SK-N-SH (cell line): ENCODE data around the gene MAD1L1. TPM values are rescaled to one million over a fixed set of nuclear protein-coding genes. Genes with fewer than 3 reads are reported as not detected.

Experiments used
- CTCF ChIA-PET: fragments of 300-600, 350-600 bp; formaldehyde crosslinking; extraction: SDS; loops from one replicate; lab custom pipeline; 2021; lab: Yijun Ruan, JAX
- POLR2A ChIA-PET: fragments of 350-600 bp; sonication (Branson Sonifier 250); formaldehyde crosslinking; extraction: SDS; loops from one replicate; lab custom pipeline; 2020; ENCODE audit warnings: antibody characterized with exemption, inconsistent platforms; lab: Yijun Ruan, JAX
- DNase-seq: peaks from one replicate; pipeline ENCODE4 v3.0.0; 2012
- H2AFZ ChIP-seq: fragments of 200-600 bp; sonication (generic); 2 replicates; pipeline ENCODE4 v1.8.1; 2016; ENCODE audit warnings: antibody characterized with exemption, mild to moderate bottlenecking, low read depth
- H3F3A ChIP-seq: fragments of 200-600 bp; sonication (generic); replicated peaks from 2 replicates; pipeline ENCODE3; 2016; ENCODE audit warnings: antibody characterized with exemption, mild to moderate bottlenecking; ENCODE audit not compliant: insufficient read depth
- H3K27ac ChIP-seq, 2 experiments: fragments of 200-500 bp in 1 of 2; fragments of 200-600 bp in 1 of 2; sonication (Bioruptor generic) in 1 of 2; sonication (generic), shearing (Covaris generic) in 1 of 2; 2 replicates each; pipeline versions ENCODE4 v1.5.1 to v1.6.1; 2014 to 2016; ENCODE audit warnings: low read depth in 2 of 2, inconsistent platforms in 1 of 2, low read length in 1 of 2, mild to moderate bottlenecking in 1 of 2, mixed read lengths in 1 of 2
- H3K27me3 ChIP-seq: fragments of 200-600 bp; sonication (generic), shearing (Covaris generic); 2 replicates; pipeline ENCODE4 v1.6.1; 2016; ENCODE audit warnings: mixed run types; ENCODE audit not compliant: insufficient read depth
- H3K36me3 ChIP-seq, 2 experiments: fragments of 200-500 bp in 1 of 2; fragments of 200-600 bp in 1 of 2; sonication (Bioruptor generic) in 1 of 2; sonication (generic) in 1 of 2; replicated peaks in 1 of 2; 2 replicates each; pipeline versions ENCODE3 to v1.5.1; 2014 to 2016; ENCODE audit warnings: low read length in 1 of 2, mild to moderate bottlenecking in 1 of 2; ENCODE audit not compliant: insufficient read depth in 2 of 2, control insufficient read depth in 1 of 2
- H3K4me1 ChIP-seq, 2 experiments: fragments of 200-500 bp in 1 of 2; fragments of 200-600 bp in 1 of 2; sonication (Bioruptor generic) in 1 of 2; sonication (generic), shearing (Covaris generic) in 1 of 2; 2 replicates each; pipeline versions ENCODE4 v1.5.1 to v1.6.1; 2014 to 2016; ENCODE audit warnings: low read depth in 1 of 2, low read length in 1 of 2, mixed run types in 1 of 2; ENCODE audit not compliant: insufficient read depth in 2 of 2, control insufficient read depth in 1 of 2
- H3K4me2 ChIP-seq: fragments of 200-600 bp; sonication (generic), shearing (Covaris generic); 2 replicates; pipeline ENCODE4 v1.6.1; 2017; ENCODE audit warnings: mixed run types
- H3K4me3 ChIP-seq, 2 experiments: fragments of 200-500 bp in 1 of 2; fragments of 200-600 bp in 1 of 2; sonication (Bioruptor generic) in 1 of 2; sonication (generic), shearing (Covaris generic) in 1 of 2; 2 replicates each; pipeline versions ENCODE4 v1.5.1 to v1.8.1; 2014 to 2016; ENCODE audit warnings: low read depth in 2 of 2, inconsistent platforms in 1 of 2, low read length in 1 of 2, mild to moderate bottlenecking in 1 of 2, mixed read lengths in 1 of 2, moderate library complexity in 1 of 2
- H3K79me2 ChIP-seq: fragments of 200-600 bp; sonication (generic); 2 replicates; pipeline ENCODE4 v1.8.1; 2017; ENCODE audit warnings: mild to moderate bottlenecking; ENCODE audit not compliant: insufficient read depth
- H3K9ac ChIP-seq: fragments of 200-600 bp; sonication (generic); 2 replicates; pipeline ENCODE4 v1.6.1; 2017; ENCODE audit warnings: mixed run types
- H3K9me2 ChIP-seq: fragments of 200-600 bp; sonication (generic); 2 replicates; pipeline ENCODE4 v1.6.1; 2017; ENCODE audit warnings: mixed run types
- H3K9me3 ChIP-seq: fragments of 200-600 bp; sonication (generic); 2 replicates; pipeline ENCODE4 v1.6.1; 2017; ENCODE audit warnings: mixed run types, mild to moderate bottlenecking, moderate library complexity
- H4K20me1 ChIP-seq: fragments of 200-600 bp; sonication (generic); 2 replicates; pipeline ENCODE4 v1.6.1; 2017; ENCODE audit warnings: mild to moderate bottlenecking, mixed run types; ENCODE audit not compliant: insufficient read depth
- EP300 ChIP-seq, 2 experiments: IDR thresholded peaks; 2 replicates each; pipeline versions ENCODE4 v1.4.0 to v1.6.1; 2012; ENCODE audit warnings: borderline replicate concordance in 1 of 2, low read depth in 1 of 2, low read length in 1 of 2
- EZH2phosphoT487 ChIP-seq: fragments of 200-600 bp; sonication (generic); IDR thresholded peaks from 2 replicates; pipeline ENCODE4 v1.6.1; 2017; ENCODE audit warnings: low read depth, mixed run types, mild to moderate bottlenecking, antibody characterized with exemption, moderate library complexity, borderline replicate concordance
- FOSL2 ChIP-seq: IDR thresholded peaks from 2 replicates; pipeline ENCODE4 v1.4.0; 2012; ENCODE audit warnings: low read depth, mild to moderate bottlenecking, moderate library complexity, borderline replicate concordance
- GABPA ChIP-seq: IDR thresholded peaks from 2 replicates; pipeline ENCODE4 v1.4.0; 2012; ENCODE audit warnings: low read depth, mild to moderate bottlenecking
- JUND ChIP-seq: IDR thresholded peaks from 2 replicates; pipeline ENCODE4 v1.4.0; 2012
- NFIC ChIP-seq: IDR thresholded peaks from 2 replicates; pipeline ENCODE4 v1.4.0; 2012; ENCODE audit warnings: borderline replicate concordance
- NRF1 ChIP-seq: IDR thresholded peaks from 2 replicates; pipeline ENCODE4 v1.6.1; 2012; ENCODE audit warnings: low read depth, mild to moderate bottlenecking, low read length
- PBX3 ChIP-seq: IDR thresholded peaks from 2 replicates; pipeline ENCODE4; 2012
- RCOR1 ChIP-seq: fragments of 150-350 bp; IDR thresholded peaks from 2 replicates; pipeline ENCODE4 v1.6.1; 2017; ENCODE audit warnings: antibody characterized with exemption, low read length
- REST ChIP-seq: IDR thresholded peaks from 2 replicates; pipeline ENCODE4 v1.6.1; 2012; ENCODE audit warnings: mild to moderate bottlenecking, low read depth, low read length, moderate library complexity
- SIN3A ChIP-seq: IDR thresholded peaks from 2 replicates; pipeline ENCODE4 v1.6.1; 2012; ENCODE audit warnings: low read depth, mild to moderate bottlenecking, low read length, moderate library complexity, borderline replicate concordance
- TAF1 ChIP-seq: IDR thresholded peaks from 2 replicates; pipeline ENCODE4 v1.6.1; 2012; ENCODE audit warnings: low read depth, mild to moderate bottlenecking, low read length, moderate library complexity, borderline replicate concordance
- TCF12 ChIP-seq: IDR thresholded peaks from 2 replicates; pipeline ENCODE4 v1.4.0; 2012
- YY1 ChIP-seq: IDR thresholded peaks from 2 replicates; pipeline ENCODE4 v1.4.0; 2012; ENCODE audit warnings: low read depth, mild to moderate bottlenecking
- WGBS: methylation state at CpG from one replicate; pipeline ENCODE4 v1.1.6; 2017; ENCODE audit warnings: low lambda C conversion rate; 5-methylcytosine and 5-hydroxymethylcytosine counted together
- polyA plus RNA-seq, 3 experiments: library from polyadenylated mRNA; depleted of rRNA; stranded (reverse); fragments of >200 nt; gene quantifications; 2 replicates each; pipeline ENCODE4 v1.2.3, GENCODE V29; 2012

The MAD1L1 gene
- polyA plus RNA-seq, 1 of the 3 experiments (the other 2 are of a cell fraction) = 46.2 TPM

- H3K9me3 ChIP-seq = peaks cover 6% of the 10 kb centered on the region; the same call in 1 of the 2 replicates
- no peaks in the 10 kb centered on the region for H4K20me1 ChIP-seq
- no peaks in the 10 kb centered on the region; a peak in 1 of 4 replicates for H3K4me1 ChIP-seq
- no peaks in the 10 kb centered on the region for H3K9me2 ChIP-seq
- H3K4me3 ChIP-seq = no peak overlapping the region
- H2AFZ ChIP-seq = no peak overlapping the region
- CTCF ChIA-PET = no interaction called here
- no peak overlapping the region for H3K9ac ChIP-seq
- no peak overlapping the region for H3K4me2 ChIP-seq
- peaks cover 22% of the 10 kb centered on the region for H3F3A ChIP-seq
- 94% methylated on average over 25 of the region's 26 CpGs for WGBS
- no peaks in the 10 kb centered on the region for H3K79me2 ChIP-seq
- no peak for TF ChIP-seq YY1
- peaks cover 0 to 7% of the 10 kb centered on the region in 2 experiments for H3K36me3 ChIP-seq
- POLR2A ChIA-PET = interaction anchor here (0.6 kb wide), 1 partner anchor 1062 kb away, joined by 4 read pairs; no protein-coding TSS in a partner anchor
- H3K27ac ChIP-seq = no peak overlapping the region
- DNase-seq = no peak
- H3K27me3 ChIP-seq = no peaks in the 10 kb centered on the region
Measured at GRCh38 chr7:1965579-1966294, 267.0 kb downstream of the MAD1L1 start.

GRCh38 chr7:1964913-1965578 is 267.7 kb downstream of the MAD1L1 start:
- H4K20me1 ChIP-seq = no peaks in the 10 kb centered on the region
- no peaks in the 10 kb centered on the region for H3K9me2 ChIP-seq
- H3K9me3 ChIP-seq = peaks cover 6% of the 10 kb centered on the region; the same call in 1 of the 2 replicates
- CTCF ChIA-PET = no interaction called here
- no peak overlapping the region for H3K4me2 ChIP-seq
- TF ChIP-seq TCF12 = no peak
- no peak for TF ChIP-seq TAF1
- no peak for TF ChIP-seq JUND
- TF ChIP-seq PBX3 = no peak
- TF ChIP-seq NRF1 = no peak
- TF ChIP-seq RCOR1 = no peak
- no peak for TF ChIP-seq NFIC
- TF ChIP-seq EZH2phosphoT487 = no peak
- no peak for TF ChIP-seq GABPA
- TF ChIP-seq SIN3A = no peak
- TF ChIP-seq FOSL2 = no peak
- no peak for TF ChIP-seq EP300 (IDR thresholded peaks at IDR 0.05; ENCODE audit: borderline replicate concordance in 1 of 2, low read depth in 1 of 2, low read length in 1 of 2)
- no peak for TF ChIP-seq REST
- no peaks in the 10 kb centered on the region for H3K27me3 ChIP-seq
- no peak overlapping the region for H3K4me3 ChIP-seq
- no peak overlapping the region for H3K9ac ChIP-seq
- H3K79me2 ChIP-seq = no peaks in the 10 kb centered on the region
- no peaks in the 10 kb centered on the region; a peak in 2 of 4 replicates for H3K4me1 ChIP-seq
- 91% methylated on average over 25 of the region's 25 CpGs for WGBS
- no peak for DNase-seq
- POLR2A ChIA-PET = no interaction called here
- H2AFZ ChIP-seq = no peak overlapping the region
- no peak overlapping the region for H3K27ac ChIP-seq
- peaks cover 22% of the 10 kb centered on the region for H3F3A ChIP-seq
- peaks cover 0 to 8% of the 10 kb centered on the region in 2 experiments for H3K36me3 ChIP-seq
